Parathyroid adenoma (tissue), 2 donors: ENCODE results near the gene FSD1.
"Not testable (repeated sequence)": the region's sequence is repeated elsewhere in the genome, so short reads cannot be mapped to it uniquely, and the experiment has no call there.

Experiments
- H2AFZ ChIP-seq: fragments of 300-600 bp; sonication (generic); one replicate; pipeline ENCODE4 v1.7.0; 2017; ENCODE audit warnings: antibody characterized with exemption, mild to moderate bottlenecking
- H3K27ac ChIP-seq: fragments of 300-600 bp; sonication (generic); one replicate; pipeline ENCODE4 v1.7.0; 2017
- H3K27me3 ChIP-seq: fragments of 300-600 bp; sonication (generic); one replicate; pipeline ENCODE4 v1.7.0; 2017; ENCODE audit warnings: low read length; ENCODE audit not compliant: control insufficient read depth, insufficient read depth
- H3K36me3 ChIP-seq: fragments of 300-600 bp; sonication (generic); one replicate; pipeline ENCODE4 v1.7.0; 2017; ENCODE audit warnings: low read length; ENCODE audit not compliant: control insufficient read depth, insufficient read depth
- H3K4me1 ChIP-seq: fragments of 300-600 bp; sonication (generic); one replicate; pipeline ENCODE4 v1.7.0; 2017; ENCODE audit warnings: control low read depth
- H3K4me2 ChIP-seq: fragments of 300-600 bp; sonication (generic); one replicate; pipeline ENCODE4 v1.7.0; 2017; ENCODE audit warnings: low read length
- H3K4me3 ChIP-seq: fragments of 300-600 bp; sonication (generic); one replicate; pipeline ENCODE4 v1.7.0; 2017; ENCODE audit warnings: low read depth, low read length
- H3K79me2 ChIP-seq: fragments of 300-600 bp; sonication (generic); one replicate; pipeline ENCODE4 v1.7.0; 2017; ENCODE audit warnings: control low read depth
- H3K9ac ChIP-seq: fragments of 300-600 bp; sonication (generic); one replicate; pipeline ENCODE4 v1.7.0; 2017; ENCODE audit warnings: mild to moderate bottlenecking
- H3K9me3 ChIP-seq: fragments of 300-600 bp; sonication (generic); one replicate; pipeline ENCODE4 v1.7.0; 2017; ENCODE audit warnings: low read length; ENCODE audit not compliant: control insufficient read depth
- TF ChIP-seq, protein P1 (sequence below): fragments of 300-600 bp; sonication (generic); IDR thresholded peaks from one replicate; pipeline ENCODE4 v1.7.0; 2017; ENCODE audit warnings: antibody characterized with exemption, mild to moderate bottlenecking
- donor health status: primary hyperparathyroidism.

The FSD1 gene

GRCh38 chr19:4284974-4285373 is 19.4 kb upstream of the FSD1 start:
- no peaks in the 10 kb centered on the region for H3K9me3 ChIP-seq
- no peaks in the 10 kb centered on the region for H3K27me3 ChIP-seq
- no peak overlapping the region for H3K27ac ChIP-seq
- no peak overlapping the region for H2AFZ ChIP-seq
- no peaks in the 10 kb centered on the region for H3K36me3 ChIP-seq
- no peak overlapping the region for H3K4me2 ChIP-seq
- H3K79me2 ChIP-seq = no peaks in the 10 kb centered on the region
- H3K4me1 ChIP-seq = no peaks in the 10 kb centered on the region
- H3K9ac ChIP-seq = no peak overlapping the region
- H3K4me3 ChIP-seq = no peak overlapping the region
- TF ChIP-seq, protein P1, sequence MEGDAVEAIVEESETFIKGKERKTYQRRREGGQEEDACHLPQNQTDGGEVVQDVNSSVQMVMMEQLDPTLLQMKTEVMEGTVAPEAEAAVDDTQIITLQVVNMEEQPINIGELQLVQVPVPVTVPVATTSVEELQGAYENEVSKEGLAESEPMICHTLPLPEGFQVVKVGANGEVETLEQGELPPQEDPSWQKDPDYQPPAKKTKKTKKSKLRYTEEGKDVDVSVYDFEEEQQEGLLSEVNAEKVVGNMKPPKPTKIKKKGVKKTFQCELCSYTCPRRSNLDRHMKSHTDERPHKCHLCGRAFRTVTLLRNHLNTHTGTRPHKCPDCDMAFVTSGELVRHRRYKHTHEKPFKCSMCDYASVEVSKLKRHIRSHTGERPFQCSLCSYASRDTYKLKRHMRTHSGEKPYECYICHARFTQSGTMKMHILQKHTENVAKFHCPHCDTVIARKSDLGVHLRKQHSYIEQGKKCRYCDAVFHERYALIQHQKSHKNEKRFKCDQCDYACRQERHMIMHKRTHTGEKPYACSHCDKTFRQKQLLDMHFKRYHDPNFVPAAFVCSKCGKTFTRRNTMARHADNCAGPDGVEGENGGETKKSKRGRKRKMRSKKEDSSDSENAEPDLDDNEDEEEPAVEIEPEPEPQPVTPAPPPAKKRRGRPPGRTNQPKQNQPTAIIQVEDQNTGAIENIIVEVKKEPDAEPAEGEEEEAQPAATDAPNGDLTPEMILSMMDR = no peak

GRCh38 chr19:4286141-4286540 is 18.3 kb upstream of the FSD1 start:
- H3K4me1 ChIP-seq, H3K36me3 ChIP-seq, H3K9ac ChIP-seq, H3K4me2 ChIP-seq, H3K27ac ChIP-seq, H3K79me2 ChIP-seq, H3K27me3 ChIP-seq, H3K4me3 ChIP-seq, H2AFZ ChIP-seq, H3K9me3 ChIP-seq: not testable (repeated sequence)

GRCh38 chr19:4288091-4288777 is 16.2 kb upstream of the FSD1 start:
- no peak overlapping the region for H3K4me2 ChIP-seq

GRCh38 chr19:4291184-4291732 is 13.1 kb upstream of the FSD1 start:
- Histone ChIP-seq H2AFZ (no peak overlapping the region), H3K9ac (no peak overlapping the region), H3K27me3 (no peaks in the 10 kb centered on the region), H3K4me3 (no peak overlapping the region), H3K36me3 (no peaks in the 10 kb centered on the region), H3K4me1 (no peaks in the 10 kb centered on the region), H3K4me2 (no peak overlapping the region), H3K27ac (no peak overlapping the region), H3K79me2 (no peaks in the 10 kb centered on the region), H3K9me3 (no peaks in the 10 kb centered on the region)
- TF ChIP-seq, protein P1 = no peak

More at GRCh38 chr19:4288091-4288777, 16.2 kb upstream of the FSD1 start:
- H3K27me3 ChIP-seq = no peaks in the 10 kb centered on the region
- no peak overlapping the region for H3K4me3 ChIP-seq
- no peaks in the 10 kb centered on the region for H3K36me3 ChIP-seq
- no peaks in the 10 kb centered on the region for H3K79me2 ChIP-seq
- no peaks in the 10 kb centered on the region for H3K9me3 ChIP-seq
- no peaks in the 10 kb centered on the region for H3K4me1 ChIP-seq
- H3K27ac ChIP-seq = no peak overlapping the region
- H2AFZ ChIP-seq = no peak overlapping the region
- TF ChIP-seq, protein P1 = no peak
- H3K9ac ChIP-seq = no peak overlapping the region

DNA sequence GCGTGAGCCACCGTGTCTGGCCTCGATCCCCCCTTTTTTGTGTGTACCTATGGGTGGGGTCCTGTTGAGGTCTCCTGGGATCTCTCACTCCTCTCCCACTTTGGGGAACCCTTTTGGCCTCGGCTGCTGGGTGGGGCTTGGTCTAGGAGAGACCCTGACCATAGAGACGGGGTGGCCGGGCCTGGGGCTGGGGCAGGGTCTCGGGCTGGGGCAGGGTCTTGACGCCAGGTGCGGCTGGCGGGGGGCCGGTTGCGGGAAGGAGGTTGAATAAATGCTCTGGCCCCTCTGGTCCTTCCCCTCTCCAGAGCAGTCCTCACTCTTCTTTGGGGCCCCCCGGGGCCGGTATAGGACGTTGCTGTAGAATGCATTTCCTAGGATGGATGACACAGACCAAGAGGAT is 11.9 kb upstream of the FSD1 start:
- Histone ChIP-seq H3K9me3 (no peaks in the 10 kb centered on the region), H3K27me3 (no peaks in the 10 kb centered on the region), H2AFZ (no peak overlapping the region), H3K4me1 (no peaks in the 10 kb centered on the region), H3K27ac (no peak overlapping the region), H3K79me2 (no peaks in the 10 kb centered on the region), H3K9ac (no peak overlapping the region), H3K4me3 (no peak overlapping the region), H3K36me3 (no peaks in the 10 kb centered on the region), H3K4me2 (no peak overlapping the region)
- TF ChIP-seq, protein P1 = no peak
